Activated CD8-positive, alpha-beta memory T cell treated with anti-CD3 and anti-CD28 coated beads, Interleukin-2, amount 10 ng/mL, durations not matched to agents 7 days and 5 days (primary cell): ENCODE measurements around the gene HOOK1. TPM values are rescaled to one million over a fixed set of nuclear protein-coding genes. Genes with fewer than 3 reads are reported as not detected.

Experiments
- ATAC-seq: fragments of 150-1000 bp; cut with Tn5 transposase; one replicate; pipeline ENCODE4 v1.10.0; 2021; ENCODE audit warnings: moderate library complexity
- CTCF ChIA-PET: fragments of 350-600 bp; sonication (Branson Sonifier 250); formaldehyde crosslinking; loops from one replicate; lab custom pipeline; 2021; ENCODE audit warnings: antibody characterized with exemption; lab: Charles Lee
- DNase-seq: peaks from one replicate; pipeline ENCODE4 v3.0.0-alpha.2; 2020
- H3K27ac Mint-ChIP-seq: one replicate; pipeline ENCODE4 v1.8.0; 2021; ENCODE audit warnings: mild to moderate bottlenecking, mixed read lengths
- H3K27me3 Mint-ChIP-seq: one replicate; pipeline ENCODE4 v1.8.0; 2021; ENCODE audit warnings: mixed read lengths
- H3K36me3 Mint-ChIP-seq: one replicate; pipeline ENCODE4 v1.8.0; 2021; ENCODE audit warnings: mild to moderate bottlenecking, mixed read lengths
- H3K4me1 Mint-ChIP-seq: one replicate; pipeline ENCODE4 v1.8.0; 2021; ENCODE audit warnings: mixed read lengths
- H3K4me3 Mint-ChIP-seq: one replicate; pipeline ENCODE4 v1.8.0; 2021; ENCODE audit warnings: mild to moderate bottlenecking, moderate library complexity, mixed read lengths
- H3K9me3 Mint-ChIP-seq: one replicate; pipeline ENCODE4 v1.8.0; 2022; ENCODE audit warnings: low read depth, mixed read lengths
- total RNA-seq, 2 experiments: library from RNA; stranded (reverse); gene quantifications; one replicate each; pipeline ENCODE4 v1.2.3, GENCODE V29; 2021

Gene HOOK1
- total RNA-seq = 1 to 10 TPM; 1.0 to 2.3 TPM

GRCh38 chr1:59814901-59815825, at the start of gene HOOK1:
TSS of gene HOOK1 (plus strand) at chr1:59814949. CDS start at chr1:59815118, 169 bp downstream.
- H3K4me1 Mint-ChIP-seq = peaks cover 6% of the 10 kb centered on the region
- ATAC-seq (no peak), DNase-seq (no peak)
- peak within 1 kb of the TSS; percentile 54 for H3K27ac Mint-ChIP-seq
- H3K4me3 Mint-ChIP-seq = no peak within 1 kb of the TSS
- no peaks in the 10 kb centered on the region for H3K36me3 Mint-ChIP-seq
- peaks cover 12% of the 10 kb centered on the region for H3K27me3 Mint-ChIP-seq
- CTCF ChIA-PET = interaction anchor here (1.1 kb wide), 1 partner anchor 8 kb away, joined by 4 read pairs; no protein-coding TSS in a partner anchor
- no peaks in the 10 kb centered on the region for H3K9me3 Mint-ChIP-seq

DNA sequence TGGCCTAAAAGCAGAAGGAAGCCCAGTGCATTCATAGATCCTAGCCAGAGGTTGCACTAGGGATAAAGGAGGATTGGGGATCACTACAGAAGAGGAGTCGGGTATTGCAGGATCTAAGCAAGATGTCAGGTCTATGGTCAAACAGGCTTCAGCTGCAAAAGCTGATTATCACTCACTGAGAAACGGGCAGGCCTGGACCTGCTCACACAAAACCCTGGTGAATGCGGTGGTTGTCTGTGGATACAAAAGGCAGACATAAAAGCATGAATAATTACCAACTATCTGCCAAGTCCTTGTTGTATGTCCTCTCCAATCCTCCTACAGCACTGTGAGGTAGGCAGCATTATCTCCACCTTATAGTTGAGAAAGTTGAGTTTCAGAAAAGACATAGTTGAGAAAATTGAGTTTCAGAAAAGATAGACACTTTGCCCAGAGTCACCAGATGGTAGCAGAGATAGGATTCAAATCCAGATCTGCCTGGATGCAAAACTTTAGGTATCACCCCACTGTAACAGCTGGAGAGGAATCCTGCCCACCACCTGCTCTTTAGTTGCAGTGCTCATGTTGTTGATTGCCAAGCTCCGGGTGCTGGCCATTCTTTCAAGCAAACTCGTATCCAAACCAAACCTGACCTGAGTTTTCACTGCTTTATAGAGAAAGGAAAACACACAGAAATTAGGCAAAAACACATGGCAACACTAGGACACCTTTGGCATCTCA, 49.6 kb upstream of the HOOK1 start:
- ATAC-seq (no peak), DNase-seq (no peak)
- Mint-ChIP-seq H3K9me3 (no peaks in the 10 kb centered on the region), H3K4me3 (no peak overlapping the region), H3K27me3 (no peaks in the 10 kb centered on the region), H3K4me1 (peaks cover 14% of the 10 kb centered on the region), H3K36me3 (no peaks in the 10 kb centered on the region), H3K27ac (no peak overlapping the region)
- CTCF ChIA-PET = no interaction called here

DNA sequence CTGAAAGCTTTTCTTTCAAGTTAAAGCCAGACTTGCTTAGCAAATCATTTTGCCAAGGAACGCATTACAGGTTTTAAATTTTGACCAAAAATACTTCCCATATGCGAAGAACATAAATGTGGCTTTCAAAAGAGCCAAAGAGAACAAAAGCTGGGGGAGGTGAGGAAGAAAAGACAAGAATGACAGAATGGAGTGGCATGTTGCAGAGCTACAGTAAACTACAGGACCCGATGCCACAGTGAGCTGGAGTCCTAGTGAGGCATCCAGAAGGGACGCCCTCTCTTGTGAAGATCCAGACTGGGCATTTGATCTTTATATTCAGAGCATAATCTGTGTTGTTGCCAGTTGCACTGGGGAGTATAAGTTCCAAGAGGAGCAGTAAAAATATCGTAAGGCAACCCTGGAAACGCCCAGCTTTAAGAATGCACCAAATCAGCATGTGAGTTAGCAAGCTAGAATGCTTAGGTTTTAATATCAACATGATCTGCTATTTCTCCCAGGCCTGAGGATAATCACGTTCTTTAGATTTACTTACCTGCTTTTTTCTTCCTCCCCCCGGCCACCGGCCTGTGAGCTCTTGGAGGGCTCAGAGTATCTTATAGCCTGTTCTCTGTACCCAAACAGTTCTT, 48.4 kb upstream of the HOOK1 start:
- no peak overlapping the region for H3K4me3 Mint-ChIP-seq
- H3K4me1 Mint-ChIP-seq = peaks cover 14% of the 10 kb centered on the region
- H3K27me3 Mint-ChIP-seq = no peaks in the 10 kb centered on the region
- no peak overlapping the region for H3K27ac Mint-ChIP-seq
- H3K36me3 Mint-ChIP-seq = no peaks in the 10 kb centered on the region
- no peak for ATAC-seq
- no peaks in the 10 kb centered on the region for H3K9me3 Mint-ChIP-seq
- DNase-seq = no peak
- CTCF ChIA-PET = interaction anchor here (0.7 kb wide), 1 partner anchor 13 kb away, joined by 3 read pairs; no protein-coding TSS in a partner anchor

DNA sequence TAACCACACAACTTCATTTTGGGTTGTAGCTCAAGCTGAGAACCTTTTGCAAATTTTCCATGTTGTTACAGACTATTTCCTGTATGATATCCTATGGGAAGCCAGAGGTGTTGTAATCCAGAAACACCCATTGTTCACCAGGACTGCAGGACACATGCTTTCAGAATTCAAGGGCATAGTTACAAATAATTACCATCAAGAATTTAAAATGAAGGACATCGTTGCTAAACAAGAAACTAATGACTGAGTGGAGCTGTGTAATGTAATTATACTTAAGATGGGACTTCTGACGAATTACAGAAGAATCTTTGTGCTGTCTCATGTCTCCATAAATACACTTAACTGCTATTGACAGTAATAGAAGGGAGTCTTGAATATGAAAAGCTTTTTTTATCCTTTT, 47.6 kb upstream of the HOOK1 start:
- H3K27me3 Mint-ChIP-seq = no peaks in the 10 kb centered on the region
- CTCF ChIA-PET = interaction anchor here (0.7 kb wide), 1 partner anchor 12 kb away, joined by 3 read pairs; no protein-coding TSS in a partner anchor
- no peak overlapping the region for H3K4me3 Mint-ChIP-seq
- no peak for DNase-seq
- H3K27ac Mint-ChIP-seq = no peak overlapping the region
- no peaks in the 10 kb centered on the region for H3K9me3 Mint-ChIP-seq
- H3K36me3 Mint-ChIP-seq = no peaks in the 10 kb centered on the region
- no peak for ATAC-seq
- H3K4me1 Mint-ChIP-seq = peaks cover 14% of the 10 kb centered on the region

DNA sequence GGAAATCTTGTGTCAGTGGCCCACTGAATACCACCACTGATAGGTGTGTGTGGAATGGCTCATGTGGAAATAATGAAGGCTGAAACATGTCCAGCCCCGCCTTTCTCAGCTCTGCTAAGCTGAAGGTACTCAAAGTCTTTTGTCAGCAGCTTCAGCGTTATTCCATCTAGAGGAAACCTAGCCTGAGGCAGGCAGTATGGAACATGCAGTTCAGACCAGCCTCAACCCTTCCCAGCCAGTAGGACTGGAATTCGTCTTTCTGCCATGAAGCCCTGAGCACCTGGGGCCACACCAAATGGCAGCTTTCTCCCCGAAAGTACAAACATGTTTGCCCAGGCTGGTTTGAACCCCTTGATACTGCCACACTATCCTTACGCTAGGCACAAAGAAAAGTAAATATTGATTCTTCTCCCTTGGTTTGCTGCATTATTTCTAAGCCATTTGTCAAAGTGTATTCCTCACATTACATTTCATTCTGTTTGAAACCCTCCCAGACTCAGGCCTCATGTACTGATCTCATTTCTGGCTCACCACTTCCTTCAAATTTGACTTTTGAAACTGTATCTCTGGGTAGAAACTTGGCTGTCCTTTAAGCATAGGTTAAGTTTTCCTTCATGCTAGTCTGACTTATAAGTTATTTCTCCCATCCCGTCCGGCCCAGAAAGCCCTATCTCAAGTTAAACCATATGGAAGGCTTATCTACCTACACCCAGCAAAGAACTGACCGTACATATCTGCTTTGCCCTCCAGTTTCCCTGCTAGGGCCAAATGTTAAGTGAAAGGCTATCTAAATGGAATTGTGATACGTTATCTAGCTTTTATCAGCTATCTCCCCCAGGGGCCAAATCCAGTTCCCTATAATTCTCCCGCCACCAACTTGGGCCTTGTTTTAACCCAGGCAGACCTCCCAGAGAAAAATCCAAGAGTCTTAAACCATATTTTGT, 45.7 kb upstream of the HOOK1 start:
- Mint-ChIP-seq H3K4me1 (peaks cover 11% of the 10 kb centered on the region), H3K27ac (no peak overlapping the region), H3K4me3 (no peak overlapping the region), H3K27me3 (no peaks in the 10 kb centered on the region), H3K36me3 (no peaks in the 10 kb centered on the region), H3K9me3 (no peaks in the 10 kb centered on the region)
- no peak for ATAC-seq
- CTCF ChIA-PET = interaction anchor here (2.0 kb wide), 1 partner anchor 10 kb away, joined by 12 read pairs; no protein-coding TSS in a partner anchor
- DNase-seq = no peak

GRCh38 chr1:59769736-59770095, 45.0 kb upstream of the HOOK1 start:
- no peak overlapping the region for H3K4me3 Mint-ChIP-seq
- DNase-seq (no peak), ATAC-seq (no peak)
- H3K9me3 Mint-ChIP-seq = no peaks in the 10 kb centered on the region
- no peaks in the 10 kb centered on the region for H3K27me3 Mint-ChIP-seq
- no peak overlapping the region for H3K27ac Mint-ChIP-seq
- CTCF ChIA-PET = interaction anchor here (2.0 kb wide), 1 partner anchor 11 kb away, joined by 12 read pairs; no protein-coding TSS in a partner anchor
- H3K36me3 Mint-ChIP-seq = no peaks in the 10 kb centered on the region
- peaks cover 11% of the 10 kb centered on the region for H3K4me1 Mint-ChIP-seq

DNA sequence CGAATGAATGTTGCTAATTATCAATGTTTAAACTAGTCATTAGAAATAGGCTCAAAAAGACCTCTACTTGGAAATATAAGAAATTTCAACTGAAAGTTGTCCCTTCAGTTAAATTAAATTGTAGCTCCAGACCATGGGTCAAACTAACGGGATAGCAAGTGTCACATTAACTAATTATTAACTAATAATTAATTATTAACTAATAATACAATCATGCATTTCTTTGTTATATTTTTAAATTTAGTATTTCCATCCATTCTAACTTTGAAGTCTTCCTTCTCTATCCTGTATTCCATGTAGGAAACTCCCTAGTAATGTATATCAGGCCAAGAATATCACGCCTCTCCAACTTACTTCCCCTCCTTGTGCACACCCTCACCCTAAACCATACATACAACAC, 43.4 kb upstream of the HOOK1 start:
- CTCF ChIA-PET = no interaction called here
- Mint-ChIP-seq H3K27me3 (no peaks in the 10 kb centered on the region), H3K4me1 (peaks cover 11% of the 10 kb centered on the region), H3K9me3 (no peaks in the 10 kb centered on the region), H3K27ac (no peak overlapping the region), H3K4me3 (no peak overlapping the region), H3K36me3 (no peaks in the 10 kb centered on the region)
- no peak for ATAC-seq
- no peak for DNase-seq

DNA sequence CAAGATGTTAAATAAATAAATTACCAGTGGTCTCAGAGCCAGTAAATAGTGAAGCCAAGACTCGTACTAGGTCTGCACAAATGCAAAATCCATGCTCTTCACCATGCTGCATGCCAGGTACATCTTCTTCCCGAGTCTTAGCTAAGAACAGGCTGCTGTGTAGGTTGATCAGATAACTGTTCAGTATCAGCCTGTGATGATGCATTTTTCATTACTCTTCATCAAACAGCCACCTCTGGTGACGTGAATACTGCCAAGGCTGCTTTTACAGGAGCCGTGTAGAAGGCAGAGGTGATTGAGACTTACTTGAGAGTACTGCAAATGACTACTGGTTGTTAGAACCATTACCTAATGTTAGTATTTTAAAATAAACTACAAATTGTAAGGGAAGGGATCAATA, 39.3 kb upstream of the HOOK1 start:
- Mint-ChIP-seq H3K27ac (no peak overlapping the region), H3K9me3 (no peaks in the 10 kb centered on the region), H3K36me3 (no peaks in the 10 kb centered on the region), H3K27me3 (no peaks in the 10 kb centered on the region), H3K4me1 (peaks cover 2% of the 10 kb centered on the region), H3K4me3 (no peak overlapping the region)
- CTCF ChIA-PET = no interaction called here
- no peak for ATAC-seq
- no peak for DNase-seq

- DNase-seq (no peak), ATAC-seq (no peak)
- peaks cover under 1% of the 10 kb centered on the region for H3K4me1 Mint-ChIP-seq
- no peaks in the 10 kb centered on the region for H3K27me3 Mint-ChIP-seq
- no peaks in the 10 kb centered on the region for H3K9me3 Mint-ChIP-seq
- no peak overlapping the region for H3K4me3 Mint-ChIP-seq
- CTCF ChIA-PET = no interaction called here
- no peaks in the 10 kb centered on the region for H3K36me3 Mint-ChIP-seq
- no peak overlapping the region for H3K27ac Mint-ChIP-seq
Observed at GRCh38 chr1:59776960-59777852, 37.5 kb upstream of the HOOK1 start.

- Mint-ChIP-seq H3K4me1 (no peaks in the 10 kb centered on the region), H3K9me3 (no peaks in the 10 kb centered on the region), H3K36me3 (no peaks in the 10 kb centered on the region), H3K27ac (no peak overlapping the region), H3K4me3 (no peak overlapping the region), H3K27me3 (no peaks in the 10 kb centered on the region)
- CTCF ChIA-PET = interaction anchor here (0.6 kb wide), 1 partner anchor 1704 kb away, joined by 4 read pairs; no protein-coding TSS in a partner anchor
- DNase-seq (no peak), ATAC-seq (no peak)
Observed at GRCh38 chr1:59779949-59780348, 34.8 kb upstream of the HOOK1 start.

- no peak for ATAC-seq
- Mint-ChIP-seq H3K36me3 (peaks cover 1% of the 10 kb centered on the region), H3K9me3 (peaks cover 2% of the 10 kb centered on the region), H3K27ac (no peak overlapping the region), H3K4me1 (no peaks in the 10 kb centered on the region), H3K4me3 (no peak overlapping the region), H3K27me3 (peaks cover 8% of the 10 kb centered on the region)
- CTCF ChIA-PET = no interaction called here
- no peak for DNase-seq
Observed at GRCh38 chr1:59788825-59789224, 25.9 kb upstream of the HOOK1 start.

DNA sequence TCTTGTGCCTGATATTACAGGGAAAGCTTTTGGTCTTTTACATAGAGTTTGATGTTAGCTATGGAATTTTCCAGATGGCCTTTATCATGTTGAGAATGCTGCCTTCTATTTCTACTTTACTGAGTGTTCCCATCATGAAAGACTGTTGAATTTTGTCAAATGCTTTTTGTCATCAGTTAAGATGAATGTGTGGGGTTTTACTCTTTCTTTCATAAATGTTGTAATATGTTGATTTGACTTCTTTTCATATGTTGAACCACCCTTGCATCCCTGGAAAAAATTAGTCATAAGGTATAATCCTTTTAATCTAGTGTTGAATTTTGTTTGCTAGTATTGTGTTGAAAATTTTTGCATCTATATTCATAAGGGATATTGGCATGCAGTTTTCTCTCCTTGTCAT, 16.1 kb upstream of the HOOK1 start:
- Mint-ChIP-seq H3K9me3 (no peaks in the 10 kb centered on the region), H3K27ac (no peak overlapping the region), H3K4me1 (no peaks in the 10 kb centered on the region), H3K36me3 (no peaks in the 10 kb centered on the region), H3K27me3 (peaks cover 12% of the 10 kb centered on the region), H3K4me3 (no peak overlapping the region)
- CTCF ChIA-PET = no interaction called here
- no peak for DNase-seq
- ATAC-seq = no peak
